Measurements from ENCODE around the gene DMRT2. TPM values are rescaled to one million over a fixed set of nuclear protein-coding genes. Genes with fewer than 3 reads are reported as not detected.

DMRT2 gene
- total and polyA plus RNA-seq, 2 donors (not counting 3 experiments of a cell fraction or from before 2014, with no cell fraction given), result not detected

GRCh38 chr9:1025131-1025530 lies 25.0 kb upstream of the DMRT2 start:
- ChIA-PET POLR2A (no interaction called here), CTCF (no interaction called here)
- Histone ChIP-seq H3K9me1 (replicated peaks; ENCODE audit: control insufficient read depth, extremely low read depth, insufficient read depth, low read length) (no peaks in the 10 kb centered on the region), H3K79me2 (ENCODE audit: control insufficient read depth, insufficient read depth, low read length) (no peaks in the 10 kb centered on the region), H4K20me1 (replicated peaks; ENCODE audit: control insufficient read depth, extremely low read depth, insufficient read depth, low read length) (no peaks in the 10 kb centered on the region), H3K27me3 (ENCODE audit: control insufficient read depth in 2 of 2, insufficient read depth in 2 of 2, low read length in 2 of 2) (no peaks in the 10 kb centered on the region), H3K9ac (replicated peaks; ENCODE audit: extremely low read depth, insufficient read depth, low read length) (no peak overlapping the region), H3K27ac (ENCODE audit: insufficient read depth, low read depth, low read length) (no peak overlapping the region), H3K4me2 (ENCODE audit: insufficient read depth, low read length) (no peak overlapping the region), H2AFZ (ENCODE audit: low read depth, low read length) (no peak overlapping the region), H3K4me1 (ENCODE audit: control insufficient read depth, extremely low read depth, insufficient read depth, low read length) (no peaks in the 10 kb centered on the region), H3K9me3 (replicated peaks; ENCODE audit: control insufficient read depth, insufficient read depth, low read length) (no peaks in the 10 kb centered on the region), H3K4me3 (replicated peaks in 1 of 3; ENCODE audit: insufficient read depth in 1 of 3, low read depth in 1 of 3, low read length in 3 of 3) (no peak overlapping the region), H3K36me3 (ENCODE audit: control insufficient read depth in 2 of 2, extremely low read depth in 1 of 2, insufficient read depth in 2 of 2, low read length in 2 of 2) (no peaks in the 10 kb centered on the region)
- TF ChIP-seq MYC (IDR thresholded peaks at IDR 0.05; ENCODE audit: low read depth, low read length) (no peak), JUN (IDR thresholded peaks at IDR 0.05; ENCODE audit: borderline replicate concordance, insufficient read depth, insufficient read length, low read depth) (no peak), GATA2 (IDR thresholded peaks at IDR 0.05; ENCODE audit: insufficient read depth, insufficient read length, low read depth, low read length) (no peak), POLR2AphosphoS5 (IDR thresholded peaks at IDR 0.05; ENCODE audit: insufficient read depth, low read depth, low read length) (no peak), MAX (IDR thresholded peaks at IDR 0.05; ENCODE audit: insufficient read depth, insufficient read length) (no peak), FOS (IDR thresholded peaks at IDR 0.05; ENCODE audit: borderline replicate concordance, insufficient read depth, low read length) (no peak), EZH2 (IDR thresholded peaks at IDR 0.05; ENCODE audit: borderline replicate concordance, low read depth, low read length, severe bottlenecking) (no peak), POLR2A (IDR thresholded peaks at IDR 0.05; ENCODE audit: low read depth, low read length) (no peak)
- TF ChIP-seq, protein P1, sequence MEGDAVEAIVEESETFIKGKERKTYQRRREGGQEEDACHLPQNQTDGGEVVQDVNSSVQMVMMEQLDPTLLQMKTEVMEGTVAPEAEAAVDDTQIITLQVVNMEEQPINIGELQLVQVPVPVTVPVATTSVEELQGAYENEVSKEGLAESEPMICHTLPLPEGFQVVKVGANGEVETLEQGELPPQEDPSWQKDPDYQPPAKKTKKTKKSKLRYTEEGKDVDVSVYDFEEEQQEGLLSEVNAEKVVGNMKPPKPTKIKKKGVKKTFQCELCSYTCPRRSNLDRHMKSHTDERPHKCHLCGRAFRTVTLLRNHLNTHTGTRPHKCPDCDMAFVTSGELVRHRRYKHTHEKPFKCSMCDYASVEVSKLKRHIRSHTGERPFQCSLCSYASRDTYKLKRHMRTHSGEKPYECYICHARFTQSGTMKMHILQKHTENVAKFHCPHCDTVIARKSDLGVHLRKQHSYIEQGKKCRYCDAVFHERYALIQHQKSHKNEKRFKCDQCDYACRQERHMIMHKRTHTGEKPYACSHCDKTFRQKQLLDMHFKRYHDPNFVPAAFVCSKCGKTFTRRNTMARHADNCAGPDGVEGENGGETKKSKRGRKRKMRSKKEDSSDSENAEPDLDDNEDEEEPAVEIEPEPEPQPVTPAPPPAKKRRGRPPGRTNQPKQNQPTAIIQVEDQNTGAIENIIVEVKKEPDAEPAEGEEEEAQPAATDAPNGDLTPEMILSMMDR (IDR thresholded peaks at IDR 0.05; ENCODE audit: extremely low read depth in 1 of 2, insufficient read depth in 1 of 2, low read depth in 1 of 2, low read length in 2 of 2), result no peak
- intact Hi-C loops (cut with micrococcal nuclease) (no loop called here), dilution Hi-C loops (cut with MboI; ENCODE audit: extremely low pct_ligation_motif_present, low sequenced_read_pairs) (no loop called here)
- FAIRE-seq (no peak), DNase-seq (ENCODE audit: low read depth, low spot score) (no peak)
- no TSS peak for BruUV-seq (replicated peaks)
